Measurements from ENCODE around the gene TEKT1. TPM values are rescaled to one million over a fixed set of nuclear protein-coding genes. Genes with fewer than 3 reads are reported as not detected.

Gene TEKT1
- total RNA-seq, result not detected in 2 replicates

DNA sequence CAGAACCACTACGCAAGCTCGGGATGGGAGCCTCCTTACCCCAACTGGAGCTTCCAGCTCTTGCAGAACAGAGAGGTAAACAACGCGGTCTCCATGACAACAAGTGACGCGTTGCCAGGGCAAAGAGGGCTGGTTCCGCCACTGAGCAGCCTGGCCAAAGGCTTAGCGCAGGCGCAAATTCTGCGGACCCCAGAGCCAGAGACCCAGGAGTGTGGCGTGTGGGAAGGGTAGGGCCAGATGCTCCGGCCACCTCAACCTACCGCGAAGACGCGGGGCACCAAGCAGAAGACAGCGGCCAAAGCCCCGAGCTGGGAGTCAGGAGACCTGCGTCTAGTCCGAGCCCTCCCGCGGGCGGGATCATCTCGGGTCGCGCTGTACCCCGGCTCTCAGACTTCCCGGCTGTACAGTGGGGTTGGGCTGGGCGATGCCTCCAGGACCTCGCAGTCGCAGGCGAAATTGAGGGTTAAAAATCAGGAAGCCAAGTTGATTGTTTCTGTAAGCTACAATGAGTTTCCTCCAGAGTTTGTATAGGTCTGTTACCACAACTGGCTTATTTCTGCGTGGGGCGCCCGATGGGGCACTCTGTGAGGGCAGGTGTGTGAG, at the start of gene TEKT1:
Gene TEKT1, minus strand, starts transcription at position 69 of the 603 bp plus-strand sequence. CDS start 1,353 bp downstream, outside the sequence.

DNA sequence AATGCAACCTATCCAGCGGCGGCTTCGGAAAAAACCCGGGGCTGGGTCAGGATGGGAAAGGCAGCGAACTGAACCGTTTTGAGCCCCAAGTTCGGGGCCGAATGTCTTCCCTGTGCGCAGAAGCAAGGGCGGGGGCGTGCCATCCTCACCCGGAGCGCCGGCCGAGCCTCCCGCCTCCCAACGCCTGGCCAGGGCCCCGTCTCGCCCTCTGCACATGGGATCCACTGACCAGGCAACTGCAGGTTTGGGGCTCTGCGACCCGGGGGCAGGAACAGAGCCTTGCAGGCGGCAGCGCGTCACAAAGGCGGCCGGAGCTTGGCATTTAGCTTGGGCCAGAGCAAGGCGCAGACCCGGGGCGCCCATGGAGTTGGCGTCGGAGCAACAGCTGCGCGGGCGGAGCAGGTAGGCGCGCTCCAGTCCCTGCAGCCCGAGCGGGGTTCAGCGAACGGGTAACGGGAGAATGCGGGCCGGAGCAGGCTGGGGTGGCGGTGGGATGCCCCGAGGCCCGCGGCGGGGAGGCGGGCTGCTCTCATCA, 55.6 kb downstream of the TEKT1 start, which contains the start of gene FBXO39:
Gene FBXO39, plus strand, starts transcription at position 345 of the 535 bp plus-strand sequence. CDS start 3,654 bp downstream, outside the sequence.

DNA sequence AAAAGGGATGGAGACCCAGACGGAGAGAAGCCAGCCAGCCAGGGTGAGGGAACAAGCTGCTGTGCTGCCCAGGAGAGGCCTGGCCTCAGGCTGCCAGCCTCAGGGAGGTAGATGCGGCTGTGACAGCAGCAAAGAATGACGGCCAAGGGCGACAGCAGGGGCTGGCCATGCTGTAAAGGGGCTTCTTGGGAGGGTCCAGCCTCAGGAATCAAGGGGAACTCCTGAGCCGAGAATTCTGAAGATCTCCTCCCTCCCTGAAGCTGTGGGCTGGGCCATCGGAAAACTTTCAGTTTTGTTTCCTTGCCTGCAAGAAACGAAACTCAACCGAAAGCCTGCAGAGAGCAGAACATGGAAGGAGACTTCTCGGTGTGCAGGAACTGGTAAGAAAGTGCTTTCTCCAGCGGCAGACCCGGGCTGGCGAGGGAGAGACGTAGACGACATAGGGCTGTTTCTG, 75.8 kb downstream of the TEKT1 start, which contains the start of gene XAF1:
Gene XAF1, plus strand, starts transcription at position 316 of the 454 bp plus-strand sequence. Its CDS starts 33 bp downstream, at position 349.

Other genes with a start within 250 kb of the TEKT1 start
- 10.5 and 18.9 TPM in 2 replicates for gene KIAA0753, start 191.0 kb downstream of the TEKT1 start, total RNA-seq
- 68.1 and 231 TPM in 2 replicates for gene TXNDC17, start 190.7 kb downstream of the TEKT1 start, total RNA-seq
- gene MED31, start 180.1 kb downstream of the TEKT1 start, total RNA-seq, result 3.0 and 9.5 TPM in 2 replicates
- 0.58 and 1.2 TPM in 2 replicates for gene C17orf100, start 180.0 kb downstream of the TEKT1 start, total RNA-seq
- gene SLC13A5, start 118.4 kb downstream of the TEKT1 start, total RNA-seq, result not detected in 2 replicates
- 20.4 and 32.1 TPM in 2 replicates for gene XAF1, start 75.7 kb downstream of the TEKT1 start, total RNA-seq
- 0.15 TPM in 1 of 2 replicates, not detected in the other for gene FBXO39, start 55.5 kb downstream of the TEKT1 start, total RNA-seq
- under 0.01 TPM in 1 of 2 replicates, not detected in the other for gene ALOX12, start 164.3 kb upstream of the TEKT1 start, total RNA-seq
- gene RNASEK, start 180.9 kb upstream of the TEKT1 start, total RNA-seq, result 25.9 and 42.3 TPM in 2 replicates
- 0.33 and 0.44 TPM in 2 replicates for gene BCL6B, start 191.3 kb upstream of the TEKT1 start, total RNA-seq
- 0.44 and 2.0 TPM in 2 replicates for gene SLC16A13, start 204.3 kb upstream of the TEKT1 start, total RNA-seq
- gene SLC16A11, start 212.4 kb upstream of the TEKT1 start, total RNA-seq, result 0.66 TPM in 1 of 2 replicates, not detected in the other
- gene CLEC10A, start 248.5 kb upstream of the TEKT1 start, total RNA-seq, result not detected in 2 replicates

Measured in smooth muscle cell of trachea (primary cell).